ENCODE measurements around the gene SESN3.

The SESN3 gene

GRCh38 chr11:95121698-95122097 lies 109.3 kb downstream of the SESN3 start:
- DNase-seq (ENCODE audit: low read depth in 2 of 2) = no peak

GRCh38 chr11:95119361-95120060 lies 111.5 kb downstream of the SESN3 start:
- DNase-seq (ENCODE audit: low read depth in 2 of 2) = no peak

GRCh38 chr11:95115597-95115996 lies 115.4 kb downstream of the SESN3 start:
- DNase-seq (ENCODE audit: low read depth in 2 of 2) = no peak
